Raji (cell line): ENCODE results near the gene VSTM1.

Experiments used
- POLR2A ChIP-seq: IDR thresholded peaks from 2 replicates; pipeline ENCODE4 v1.6.1; 2011; ENCODE audit warnings: low read depth, low read length, control low read depth; ENCODE audit not compliant: insufficient read depth

Gene VSTM1

DNA sequence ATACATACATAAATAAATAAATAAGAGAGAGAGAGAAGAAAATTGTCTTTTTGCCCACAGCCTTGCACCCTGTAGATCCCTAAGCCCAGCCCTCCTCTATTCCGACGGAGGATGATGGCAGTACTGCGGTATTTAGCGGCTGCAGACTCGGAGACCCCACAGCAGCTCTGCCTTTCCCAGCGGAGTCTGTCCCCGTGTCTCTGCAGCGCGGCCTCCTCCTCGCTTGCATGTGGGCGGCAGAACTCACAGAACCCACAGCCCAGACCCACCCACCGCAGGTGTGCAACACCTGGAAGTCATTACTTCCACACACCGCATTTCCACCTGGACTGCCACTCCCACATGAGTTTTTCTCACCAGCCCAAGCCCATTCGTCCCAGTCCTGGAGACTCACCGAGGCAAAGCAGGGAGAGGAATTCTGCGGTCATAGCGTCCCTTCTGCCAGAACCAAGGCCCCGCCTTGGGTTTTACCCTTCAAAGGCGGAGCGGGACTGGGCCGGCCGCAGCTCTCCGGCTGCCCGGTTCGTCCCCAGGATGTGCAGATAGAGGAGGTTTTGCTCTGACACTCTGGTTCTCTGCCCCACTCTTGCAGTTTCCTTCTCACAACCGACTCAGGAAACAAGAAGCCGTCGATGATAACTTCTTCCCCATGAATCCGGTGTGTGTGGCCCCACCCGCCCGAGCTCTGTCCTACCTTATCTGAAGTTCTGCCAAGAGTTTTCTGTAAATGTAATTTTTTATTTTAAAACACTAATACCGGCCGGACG is at the start of gene VSTM1:
VSTM1 (minus strand) TSS at position 548 of the 767 bp plus-strand sequence; CDS start at position 428, 120 bp downstream.
- no peak for TF ChIP-seq POLR2A

- TF ChIP-seq POLR2A: no peak
Measured at GRCh38 chr19:54109651-54110050, 46.0 kb upstream of the VSTM1 start.

DNA sequence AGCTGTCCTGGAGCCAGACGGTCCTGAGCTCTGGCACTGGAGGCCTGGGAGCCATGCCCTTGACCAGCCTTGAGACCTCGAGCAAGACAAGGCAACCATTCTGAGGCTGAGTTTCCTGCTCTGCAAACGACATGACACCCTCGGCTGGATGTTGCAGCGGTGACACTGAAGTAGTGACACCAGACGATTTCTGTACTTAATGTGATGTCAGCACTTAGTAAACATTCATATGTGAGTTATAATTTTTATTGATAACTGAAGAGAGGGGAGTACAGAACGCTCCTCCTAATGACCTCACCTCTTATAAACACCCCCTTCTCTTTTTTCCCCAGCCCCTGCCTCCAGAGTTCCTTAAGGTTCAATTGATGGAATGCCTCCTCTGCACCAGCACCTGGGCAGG is 44.8 kb upstream of the VSTM1 start:
- no peak for TF ChIP-seq POLR2A

DNA sequence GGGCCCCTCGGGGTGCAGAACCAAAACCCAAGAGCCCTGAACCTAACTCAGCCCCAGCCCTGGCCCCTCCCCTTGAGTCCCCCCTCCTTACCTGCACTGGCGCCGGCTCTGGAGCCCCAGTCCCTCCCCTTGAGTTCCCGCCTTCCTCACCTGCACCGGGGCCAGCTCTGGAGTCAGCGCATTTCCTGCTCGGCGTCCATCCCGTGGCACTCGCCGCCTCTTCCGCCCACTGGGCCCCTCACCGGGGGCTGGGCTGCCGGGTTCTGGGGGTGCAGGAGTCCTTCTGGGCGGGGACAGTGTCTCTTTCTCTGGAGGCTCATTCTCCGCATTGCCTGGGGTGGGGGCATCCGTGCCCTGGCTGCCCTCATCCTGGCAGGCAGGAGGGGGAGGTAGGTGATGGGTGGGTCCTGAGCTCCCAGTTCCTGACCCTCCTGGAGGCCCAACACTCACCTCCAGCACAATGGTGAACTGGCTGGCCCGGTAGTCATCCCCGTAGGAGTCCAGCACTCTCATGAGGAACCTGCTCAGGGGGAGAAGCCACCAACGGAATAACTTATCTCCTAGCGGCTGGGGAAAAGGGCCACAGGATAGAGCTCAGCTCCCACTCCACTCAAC is 44.3 kb upstream of the VSTM1 start:
- no peak for TF ChIP-seq POLR2A

DNA sequence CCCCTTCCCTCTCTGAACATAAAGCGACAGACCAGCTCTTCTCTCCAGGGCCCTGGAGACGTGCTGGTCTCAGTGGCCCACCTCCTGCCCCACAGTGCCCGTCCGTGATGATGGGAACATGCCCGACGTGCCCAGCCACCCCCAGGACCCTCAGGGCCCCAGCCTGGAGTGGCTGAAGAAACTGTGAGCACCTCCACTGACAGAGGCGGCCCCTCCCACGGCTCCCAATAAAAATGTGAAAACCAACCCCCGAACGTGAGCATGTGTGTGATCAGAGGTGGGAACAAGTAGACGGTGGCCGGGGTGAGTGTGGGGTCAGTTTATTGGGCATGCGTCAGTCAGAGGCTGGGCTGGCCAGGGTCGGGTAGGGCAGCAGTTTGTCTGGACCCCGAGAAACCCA is 43.0 kb upstream of the VSTM1 start:
- no peak for TF ChIP-seq POLR2A

DNA sequence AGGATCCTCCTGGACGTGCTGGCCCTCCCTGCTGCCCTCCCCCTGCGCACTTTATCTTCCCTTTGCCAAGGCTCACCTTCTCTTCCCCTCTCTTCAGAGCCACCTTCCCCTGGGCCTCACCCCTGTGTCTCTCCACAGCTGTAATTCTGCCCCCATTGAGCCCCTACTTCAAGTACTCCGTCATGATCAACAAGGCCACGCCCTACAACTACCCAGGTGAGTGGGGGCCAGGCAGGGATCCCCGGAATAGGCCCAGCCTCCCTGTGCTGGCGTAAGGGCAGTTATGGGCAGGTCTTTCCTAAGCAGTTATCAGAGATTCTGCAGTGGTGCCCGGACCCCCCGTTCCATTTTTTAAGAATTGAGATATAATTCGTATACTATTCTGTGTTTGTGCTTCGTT is 42.1 kb upstream of the VSTM1 start:
- no peak for TF ChIP-seq POLR2A

DNA sequence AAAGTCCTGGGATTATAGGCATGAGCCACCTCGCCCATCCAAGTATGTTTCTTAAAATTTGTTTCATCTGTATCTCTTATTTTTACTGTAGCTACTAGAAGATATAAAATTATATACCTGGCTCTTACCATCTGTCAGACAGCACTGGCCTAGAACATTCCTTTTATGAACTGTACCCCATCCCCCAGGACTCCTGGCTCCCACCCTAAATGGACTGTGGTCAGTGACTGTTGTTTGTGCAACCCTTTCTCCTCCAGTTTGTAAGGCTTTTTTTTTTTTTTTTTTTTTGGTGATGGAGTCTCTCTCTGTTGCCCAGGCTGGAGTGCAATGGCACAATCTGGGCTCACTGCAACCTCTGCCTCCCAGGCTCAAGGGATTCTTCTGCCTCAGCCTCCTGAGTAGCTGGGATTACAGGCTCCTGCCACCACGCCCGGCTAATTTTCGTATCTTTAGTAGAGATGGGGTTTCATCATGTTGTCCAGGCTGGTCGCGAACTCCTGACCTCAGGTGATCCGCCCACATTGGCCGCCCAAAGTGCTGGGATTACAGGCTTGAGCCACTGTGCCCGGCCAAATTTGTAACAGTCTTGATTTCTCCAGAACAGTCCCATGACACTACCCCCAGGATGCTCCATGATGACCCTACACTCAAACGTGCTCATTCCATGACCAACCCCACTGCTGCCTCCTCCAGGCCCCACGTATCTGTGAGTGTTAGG is 41.5 kb upstream of the VSTM1 start:
- no peak for TF ChIP-seq POLR2A

DNA sequence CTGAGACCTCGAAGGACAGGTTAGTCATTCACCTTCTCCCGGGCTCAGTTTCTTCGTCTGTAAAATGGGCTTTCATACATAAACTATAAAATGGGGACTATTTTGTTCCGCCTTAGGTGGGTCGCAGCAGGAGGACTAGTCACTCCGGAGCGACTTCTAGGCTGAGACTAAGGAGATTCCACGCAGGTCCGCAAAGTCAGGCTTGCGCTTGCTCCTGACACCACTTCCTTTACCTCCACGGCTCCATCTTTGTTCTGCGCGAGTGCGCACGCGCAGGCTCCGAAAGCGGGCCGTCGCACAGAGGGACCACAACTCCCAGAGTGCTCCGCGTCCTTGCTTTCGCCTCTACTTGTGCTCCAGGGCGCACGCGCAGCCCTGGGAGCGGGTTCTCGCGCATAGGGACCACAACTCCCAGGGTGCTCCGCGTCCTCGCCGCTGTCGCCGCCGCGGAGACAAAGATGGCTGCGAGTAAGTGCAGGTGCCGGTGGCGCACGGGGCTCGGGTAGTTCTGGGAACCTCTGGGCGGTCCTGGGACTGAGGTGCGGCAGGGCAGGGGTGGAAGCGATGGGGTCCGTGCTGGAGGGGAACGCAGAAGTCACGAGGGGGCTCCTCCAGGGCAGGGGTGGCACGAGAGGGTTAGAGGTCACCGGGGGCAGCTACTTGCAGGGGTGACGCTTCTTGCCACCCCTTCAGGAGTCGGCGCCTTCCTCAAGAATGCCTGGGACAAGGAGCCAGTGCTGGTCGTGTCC is 38.9 kb upstream of the VSTM1 start, which contains the start of gene NDUFA3:
NDUFA3 (plus strand) TSS at position 435 of the 749 bp plus-strand sequence; CDS start at position 459, 24 bp downstream.
- TF ChIP-seq POLR2A: peak; percentile 86

DNA sequence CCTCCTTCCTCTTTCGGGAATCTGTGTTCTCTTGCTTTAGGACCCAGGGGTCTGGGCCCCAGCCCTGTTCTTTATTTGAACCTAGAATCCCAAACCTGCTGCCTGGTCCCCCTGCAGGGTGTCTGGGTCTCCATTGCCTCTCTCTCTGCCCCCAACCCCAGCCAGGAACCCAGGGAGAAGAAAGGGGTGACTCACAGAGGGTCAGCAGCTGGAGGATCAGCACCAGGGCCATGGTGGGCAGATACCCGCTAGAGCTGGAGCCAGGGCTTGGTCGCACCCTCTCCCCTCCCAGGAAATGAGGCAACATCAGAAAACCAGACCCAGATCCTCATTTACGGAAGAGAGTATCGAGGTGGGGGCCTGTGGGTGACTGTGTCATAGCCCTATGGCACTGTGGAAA is 36.9 kb upstream of the VSTM1 start, which contains the start of gene OSCAR:
OSCAR (minus strand) TSS at position 243 of the 400 bp plus-strand sequence; CDS start at position 232, 11 bp downstream.
- no peak for TF ChIP-seq POLR2A

DNA sequence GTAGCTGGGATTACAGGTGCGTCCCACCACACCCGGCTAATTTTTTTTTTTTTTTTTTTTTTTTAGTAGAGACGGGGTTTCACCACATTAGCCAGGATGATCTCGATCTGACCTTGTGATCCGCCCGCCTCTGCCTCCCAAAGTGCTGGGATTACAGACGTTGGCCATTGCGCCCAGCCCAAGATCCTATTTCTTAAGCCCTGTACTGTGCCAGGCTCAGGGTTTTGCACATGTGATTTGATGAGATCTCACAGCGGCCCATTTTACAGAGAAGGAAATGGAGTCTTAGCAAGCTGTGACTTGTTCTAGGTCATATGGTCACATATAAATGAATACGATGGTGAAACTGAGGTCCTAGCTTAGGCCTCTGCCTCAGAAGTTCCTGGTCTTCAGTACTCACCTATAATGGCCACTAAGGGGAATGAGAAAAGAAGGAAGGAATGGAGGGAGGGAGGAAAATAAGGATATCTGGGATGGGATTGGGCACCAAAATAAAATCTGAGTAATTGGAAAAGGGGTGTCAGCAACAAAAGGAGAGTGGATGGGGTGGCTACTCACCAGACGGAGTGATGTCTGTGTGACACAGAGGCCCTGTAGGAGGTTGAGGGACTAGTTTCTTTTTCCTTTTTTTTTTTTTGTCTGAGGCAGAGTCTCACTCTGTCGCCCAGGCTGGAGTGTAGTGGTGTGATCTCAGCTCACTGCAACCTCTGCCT is 35.6 kb upstream of the VSTM1 start:
- TF ChIP-seq POLR2A: no peak

DNA sequence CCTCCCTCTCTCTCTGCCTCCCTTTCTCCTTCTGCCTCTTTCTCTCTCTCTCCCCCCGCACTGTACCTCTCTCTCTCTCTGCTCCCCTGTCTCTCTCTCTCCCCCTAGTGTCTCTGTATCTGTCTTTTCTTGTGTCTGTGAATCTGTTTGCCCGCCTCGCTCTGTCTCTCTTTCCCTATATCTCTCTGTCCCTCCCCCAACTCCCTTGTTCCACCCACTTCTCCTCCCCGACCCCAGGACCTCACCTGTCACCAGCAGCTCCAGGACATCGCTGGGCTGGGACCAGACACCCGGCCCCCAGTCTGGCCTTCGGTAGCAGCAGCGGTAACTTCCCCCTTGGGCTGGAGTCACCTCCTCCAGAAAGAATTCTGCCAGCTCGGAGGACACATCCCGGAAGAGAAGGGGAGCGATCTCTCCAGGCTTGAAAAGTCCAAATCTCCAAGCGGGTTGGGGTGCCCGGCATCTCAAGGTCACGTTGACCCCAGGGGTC is 33.0 kb upstream of the VSTM1 start:
- TF ChIP-seq POLR2A: 0 out of 2 replicates have a peak, but pooled peaks have one; percentile 21

DNA sequence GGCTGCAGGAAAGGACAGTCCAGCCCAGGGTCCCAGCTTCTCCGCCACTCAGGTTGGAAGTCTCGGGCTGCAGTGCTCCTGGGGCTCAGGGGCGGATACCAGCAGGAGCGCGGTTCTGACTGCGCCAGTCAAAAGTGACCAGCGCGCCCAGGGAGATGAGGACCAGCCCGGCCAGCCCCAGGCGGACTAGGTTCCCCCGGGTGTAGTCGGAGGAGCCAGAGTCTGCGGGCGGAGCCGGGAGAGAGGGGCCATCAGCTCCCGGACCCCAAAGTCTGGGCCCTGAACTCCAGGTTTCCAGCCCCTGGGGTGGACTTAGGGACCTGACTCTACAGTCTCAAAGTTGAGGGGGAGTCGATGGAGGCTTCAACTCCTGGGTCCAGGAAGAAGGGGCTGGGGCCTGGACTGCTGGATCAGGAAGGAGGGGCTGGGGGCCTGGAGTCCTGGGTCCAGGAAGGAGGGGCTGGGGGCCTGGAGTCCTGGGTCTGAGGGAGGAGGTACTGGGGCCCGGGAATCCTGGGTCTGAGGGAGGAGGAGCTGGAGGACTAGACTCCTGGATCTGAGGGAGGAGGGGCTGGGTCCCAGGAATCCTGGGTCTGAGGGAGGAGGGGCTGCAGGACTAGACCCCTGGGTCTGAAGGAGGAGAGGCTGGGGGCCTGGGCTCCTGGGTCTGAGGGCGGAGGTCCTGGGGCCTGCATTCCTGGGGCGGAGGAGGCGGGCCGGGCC is 31.6 kb upstream of the VSTM1 start:
- no peak for TF ChIP-seq POLR2A

DNA sequence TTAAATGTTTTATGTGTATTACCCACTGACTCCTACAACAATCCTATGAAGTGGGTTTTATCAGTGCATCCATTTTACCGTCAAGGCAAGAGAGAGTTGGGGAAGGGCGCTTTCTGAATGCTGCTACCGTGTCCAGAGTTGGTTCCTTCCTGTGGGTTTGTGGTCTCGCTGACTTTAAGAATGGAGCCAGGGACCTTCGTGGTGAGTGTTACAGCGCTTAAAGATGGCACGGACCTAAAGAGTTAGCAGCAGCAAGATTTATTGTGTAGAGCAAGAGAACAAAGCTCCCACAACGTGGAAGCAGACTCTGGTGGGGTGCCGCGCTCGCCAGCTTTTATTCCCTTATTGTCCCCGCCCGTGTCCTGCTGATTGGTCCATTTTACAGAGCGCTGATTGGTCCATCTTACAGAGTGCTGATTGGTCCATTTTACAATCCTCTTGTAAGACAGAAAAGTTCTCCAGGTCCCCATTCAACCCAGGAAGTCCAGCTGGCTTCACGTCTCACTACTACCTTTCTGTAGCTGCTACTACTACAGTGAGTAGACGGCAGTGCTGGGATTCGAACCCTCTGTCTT is 30.8 kb upstream of the VSTM1 start:
- no peak for TF ChIP-seq POLR2A
